ENCODE results near the gene MEGF9. TPM values are rescaled to one million over a fixed set of nuclear protein-coding genes. Genes with fewer than 3 reads are reported as not detected.

MEGF9 gene
- total RNA-seq, 2 experiments from 2014 or later: 5.1 to 10.2 TPM

GRCh38 chr9:120712539-120713031 is 1.7 kb downstream of the MEGF9 start:
- BruUV-seq (replicated peaks): no TSS peak
- intact Hi-C loops (cut with micrococcal nuclease; ENCODE audit: unreplicated experiment): loop anchor here (10.0 kb wide), 1 partner anchor 88 kb away; no protein-coding TSS in a partner anchor
- ChIA-PET CTCF (ENCODE audit: unreplicated experiment) (no interaction called here), POLR2A (interaction anchor here (0.6 to 1.0 kb wide), 5 partner anchors 12 to 477 kb away, joined by 3 to 5 read pairs (median 4); no protein-coding TSS in a partner anchor)
- Histone ChIP-seq H3K9me2 (ENCODE audit: insufficient read depth, low read length) (no peaks in the 10 kb centered on the region), H4K20me1 (ENCODE audit: insufficient read depth, low read length) (0 out of 2 replicates have a peak, but pooled peaks cover 3% of the 10 kb centered on the region), H3K4me1 (ENCODE audit: insufficient read depth, low read length, poor library complexity, severe bottlenecking) (peaks cover 38% of the 10 kb centered on the region), H3K79me2 (ENCODE audit: insufficient read depth, low read depth, low read length) (peaks cover 25% of the 10 kb centered on the region; the same call in 1 of the 2 replicates), H3K36me3 (ENCODE audit: insufficient read depth, low read length) (no peaks in the 10 kb centered on the region), H2AFZ (ENCODE audit: low read length) (peak overlapping the region; percentile 5; the same call in 1 of the 2 replicates), H3K9me3 (ENCODE audit: low read length) (no peaks in the 10 kb centered on the region), H3K4me2 (ENCODE audit: low read length) (peak overlapping the region; percentile 98), H3K27ac (ENCODE audit: low read depth, low read length, poor library complexity, severe bottlenecking) (peak overlapping the region; percentile 24), H3K4me3 (ENCODE audit: low read depth, low read length, poor library complexity, severe bottlenecking) (peak overlapping the region; percentile 86)
- TF ChIP-seq CTCF (conservative IDR thresholded peaks at IDR 0.05; ENCODE audit: low read length) (no peak), EZH2phosphoT487 (IDR thresholded peaks at IDR 0.05; ENCODE audit: borderline replicate concordance, low read depth, low read length) (no peak)
- no peak for DNase-seq (ENCODE audit: low spot score)

- ChIA-PET POLR2A (interaction anchor here (0.6 to 1.0 kb wide), 5 partner anchors 12 to 477 kb away, joined by 3 to 5 read pairs (median 4); no protein-coding TSS in a partner anchor), CTCF (ENCODE audit: unreplicated experiment) (interaction anchor here (0.6 kb wide), 2 partner anchors 14 to 52 kb away, joined by 5 read pairs; no protein-coding TSS in a partner anchor)
- intact Hi-C loops (cut with micrococcal nuclease; ENCODE audit: unreplicated experiment): loop anchor here (10.0 kb wide), 1 partner anchor 87 kb away; no protein-coding TSS in a partner anchor
- Histone ChIP-seq H3K4me2 (ENCODE audit: low read length) (peak overlapping the region; percentile 98), H3K27ac (ENCODE audit: low read depth, low read length, poor library complexity, severe bottlenecking) (peak overlapping the region; percentile 24), H3K9me2 (ENCODE audit: insufficient read depth, low read length) (no peaks in the 10 kb centered on the region), H3K9me3 (ENCODE audit: low read length) (no peaks in the 10 kb centered on the region), H3K4me3 (ENCODE audit: low read depth, low read length, poor library complexity, severe bottlenecking) (peak overlapping the region; percentile 86), H3K4me1 (ENCODE audit: insufficient read depth, low read length, poor library complexity, severe bottlenecking) (peaks cover 43% of the 10 kb centered on the region), H4K20me1 (ENCODE audit: insufficient read depth, low read length) (0 out of 2 replicates have a peak, but pooled peaks cover 3% of the 10 kb centered on the region), H2AFZ (ENCODE audit: low read length) (peak overlapping the region; percentile 5; the same call in 1 of the 2 replicates), H3K36me3 (ENCODE audit: insufficient read depth, low read length) (no peaks in the 10 kb centered on the region), H3K79me2 (ENCODE audit: insufficient read depth, low read depth, low read length) (peaks cover 25% of the 10 kb centered on the region; the same call in 1 of the 2 replicates)
- no peak for DNase-seq (ENCODE audit: low spot score)
- TF ChIP-seq CTCF (conservative IDR thresholded peaks at IDR 0.05; ENCODE audit: low read length) (no peak), EZH2phosphoT487 (IDR thresholded peaks at IDR 0.05; ENCODE audit: borderline replicate concordance, low read depth, low read length) (no peak)
- no TSS peak for BruUV-seq (replicated peaks)
Measured at GRCh38 chr9:120711841-120712538, 2.3 kb downstream of the MEGF9 start.

Data from OCI-LY7 (cell line).